PC-3 (cell line): ENCODE data around the gene SRP68.

Experiments used
- CTCF ChIP-seq: fragments of 300-600 bp; sonication (generic); conservative IDR thresholded peaks from 2 replicates; pipeline ENCODE4 v1.5.1; 2017; ENCODE audit warnings: antibody characterized with exemption, low read depth, mild to moderate bottlenecking, low read length
- EZH2 ChIP-seq: fragments of 300-600 bp; sonication (generic); IDR thresholded peaks from one replicate; pipeline ENCODE4 v1.6.1; 2017; ENCODE audit warnings: antibody characterized with exemption, mild to moderate bottlenecking, low read length; ENCODE audit not compliant: unreplicated experiment
- EZH2phosphoT487 ChIP-seq: fragments of 300-600 bp; sonication (generic); IDR thresholded peaks from 2 replicates; pipeline ENCODE4 v1.6.1; 2018; ENCODE audit warnings: mild to moderate bottlenecking, antibody characterized with exemption, low read length, borderline replicate concordance

- peak; percentile 38; the same call in 1 of the 2 replicates for TF ChIP-seq CTCF
- TF ChIP-seq EZH2phosphoT487 = no peak
- TF ChIP-seq EZH2 = peak; percentile 30
These were observed 3.2 kb upstream of the SRP68 start for GRCh38 chr17:76075364-76076145.
